Endothelial cell (in vitro differentiated cells): ENCODE data around the gene PTPRM. TPM values are rescaled to one million over a fixed set of nuclear protein-coding genes. Genes with fewer than 3 reads are reported as not detected.

Experiments used
- DNase-seq: peaks from one replicate; pipeline ENCODE4 v3.0.0; 2021; ENCODE audit warnings: low spot score
- H3K27ac Mint-ChIP-seq: one replicate; pipeline ENCODE4 v1.8.0; 2021; ENCODE audit warnings: mixed read lengths, inconsistent platforms; ENCODE audit not compliant: unreplicated experiment
- H3K27me3 Mint-ChIP-seq: one replicate; pipeline ENCODE4 v1.8.0; 2021; ENCODE audit warnings: mild to moderate bottlenecking, moderate library complexity, mixed read lengths, inconsistent platforms; ENCODE audit not compliant: unreplicated experiment
- H3K36me3 Mint-ChIP-seq: one replicate; pipeline ENCODE4 v1.8.0; 2021; ENCODE audit warnings: mild to moderate bottlenecking, low read depth, mixed read lengths, inconsistent platforms; ENCODE audit not compliant: unreplicated experiment
- H3K4me1 Mint-ChIP-seq: one replicate; pipeline ENCODE4 v1.8.0; 2021; ENCODE audit warnings: mild to moderate bottlenecking, mixed read lengths, inconsistent platforms; ENCODE audit not compliant: unreplicated experiment
- H3K4me3 Mint-ChIP-seq: one replicate; pipeline ENCODE4 v1.8.0; 2021; ENCODE audit warnings: mild to moderate bottlenecking, mixed read lengths, inconsistent platforms; ENCODE audit not compliant: unreplicated experiment
- H3K9me3 Mint-ChIP-seq: one replicate; pipeline ENCODE4 v1.8.0; 2021; ENCODE audit warnings: mixed read lengths, inconsistent platforms; ENCODE audit not compliant: unreplicated experiment
- total RNA-seq: library from RNA; stranded (reverse); fragmentation: NEBNext Ultra II Directional; extraction: Animal tissue kit (Norgen Biotek cat#: 25700); gene quantifications from one replicate; pipeline ENCODE4 v1.2.1, GENCODE V29; 2021; ENCODE audit not compliant: unreplicated experiment
- TF ChIP-seq, protein P1 (sequence below): fragments of 200-600 bp; sonication (generic); IDR thresholded peaks from one replicate; pipeline ENCODE4 v1.5.0; 2021; ENCODE audit warnings: antibody characterized with exemption; ENCODE audit not compliant: unreplicated experiment

PTPRM gene
- total RNA-seq, 1 donor from 2014 or later: 284 TPM

GRCh38 chr18:8272254-8272653, 705.1 kb downstream of the PTPRM start:
- H3K4me1 Mint-ChIP-seq: no peaks in the 10 kb centered on the region
- H3K27me3 Mint-ChIP-seq: no peaks in the 10 kb centered on the region
- no peak overlapping the region for H3K4me3 Mint-ChIP-seq
- TF ChIP-seq, protein P1, sequence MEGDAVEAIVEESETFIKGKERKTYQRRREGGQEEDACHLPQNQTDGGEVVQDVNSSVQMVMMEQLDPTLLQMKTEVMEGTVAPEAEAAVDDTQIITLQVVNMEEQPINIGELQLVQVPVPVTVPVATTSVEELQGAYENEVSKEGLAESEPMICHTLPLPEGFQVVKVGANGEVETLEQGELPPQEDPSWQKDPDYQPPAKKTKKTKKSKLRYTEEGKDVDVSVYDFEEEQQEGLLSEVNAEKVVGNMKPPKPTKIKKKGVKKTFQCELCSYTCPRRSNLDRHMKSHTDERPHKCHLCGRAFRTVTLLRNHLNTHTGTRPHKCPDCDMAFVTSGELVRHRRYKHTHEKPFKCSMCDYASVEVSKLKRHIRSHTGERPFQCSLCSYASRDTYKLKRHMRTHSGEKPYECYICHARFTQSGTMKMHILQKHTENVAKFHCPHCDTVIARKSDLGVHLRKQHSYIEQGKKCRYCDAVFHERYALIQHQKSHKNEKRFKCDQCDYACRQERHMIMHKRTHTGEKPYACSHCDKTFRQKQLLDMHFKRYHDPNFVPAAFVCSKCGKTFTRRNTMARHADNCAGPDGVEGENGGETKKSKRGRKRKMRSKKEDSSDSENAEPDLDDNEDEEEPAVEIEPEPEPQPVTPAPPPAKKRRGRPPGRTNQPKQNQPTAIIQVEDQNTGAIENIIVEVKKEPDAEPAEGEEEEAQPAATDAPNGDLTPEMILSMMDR: no peak
- H3K9me3 Mint-ChIP-seq: no peaks in the 10 kb centered on the region
- DNase-seq: no peak
- H3K27ac Mint-ChIP-seq: no peak overlapping the region
- peaks cover 12% of the 10 kb centered on the region for H3K36me3 Mint-ChIP-seq

GRCh38 chr18:8274370-8274769, 707.3 kb downstream of the PTPRM start:
- H3K9me3 Mint-ChIP-seq: no peaks in the 10 kb centered on the region
- no peak overlapping the region for H3K4me3 Mint-ChIP-seq
- H3K4me1 Mint-ChIP-seq: no peaks in the 10 kb centered on the region
- H3K27me3 Mint-ChIP-seq: no peaks in the 10 kb centered on the region
- peaks cover 12% of the 10 kb centered on the region for H3K36me3 Mint-ChIP-seq
- DNase-seq: no peak
- TF ChIP-seq, protein P1: no peak
- no peak overlapping the region for H3K27ac Mint-ChIP-seq

DNA sequence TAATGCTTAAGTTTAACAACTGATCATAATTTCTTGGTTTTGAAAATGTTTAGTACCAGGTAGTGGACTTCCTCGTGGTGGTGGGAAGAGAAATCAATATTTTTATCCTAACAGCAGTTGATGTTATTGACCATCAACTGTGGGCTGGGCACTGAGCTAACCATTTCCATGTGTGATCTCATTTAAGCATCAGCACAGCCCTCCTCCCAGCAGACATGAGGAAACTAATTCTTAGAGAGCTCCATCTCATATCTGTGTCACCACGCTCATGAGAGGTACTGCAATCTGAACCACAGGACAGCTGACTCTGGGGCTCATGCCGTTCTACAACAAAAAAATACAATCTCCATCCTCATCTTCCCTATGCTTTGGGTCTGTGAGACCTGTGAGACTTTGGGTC, 709.3 kb downstream of the PTPRM start:
- no peak overlapping the region for H3K4me3 Mint-ChIP-seq
- peaks cover 1% of the 10 kb centered on the region for H3K27me3 Mint-ChIP-seq
- no peaks in the 10 kb centered on the region for H3K9me3 Mint-ChIP-seq
- DNase-seq: no peak
- H3K36me3 Mint-ChIP-seq: peaks cover 8% of the 10 kb centered on the region
- TF ChIP-seq, protein P1: no peak
- peaks cover 3% of the 10 kb centered on the region for H3K4me1 Mint-ChIP-seq
- H3K27ac Mint-ChIP-seq: no peak overlapping the region

DNA sequence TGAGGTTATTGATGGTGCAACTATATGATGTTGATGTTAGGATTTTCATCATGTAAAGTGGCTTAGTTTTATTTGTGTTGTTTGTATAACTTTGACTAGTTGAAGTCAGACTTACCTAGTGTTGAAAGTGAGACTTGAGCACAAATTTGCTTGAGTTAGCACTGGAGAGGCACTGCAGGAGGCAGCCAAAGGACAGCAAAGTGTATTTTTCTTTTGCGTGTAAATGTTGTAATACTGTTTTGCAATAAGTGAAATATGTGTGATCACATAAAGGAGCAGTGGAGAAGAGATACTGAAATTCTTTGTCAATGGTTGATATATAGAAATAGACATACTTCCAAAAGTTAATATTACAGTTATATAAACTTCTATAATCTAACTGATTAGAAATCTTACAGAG, 710.2 kb downstream of the PTPRM start:
- Mint-ChIP-seq H3K4me3 (no peak overlapping the region), H3K9me3 (no peaks in the 10 kb centered on the region), H3K27ac (no peak overlapping the region), H3K4me1 (peaks cover 3% of the 10 kb centered on the region), H3K27me3 (peaks cover 1% of the 10 kb centered on the region), H3K36me3 (peaks cover 8% of the 10 kb centered on the region)
- TF ChIP-seq, protein P1: no peak
- DNase-seq: no peak

DNA sequence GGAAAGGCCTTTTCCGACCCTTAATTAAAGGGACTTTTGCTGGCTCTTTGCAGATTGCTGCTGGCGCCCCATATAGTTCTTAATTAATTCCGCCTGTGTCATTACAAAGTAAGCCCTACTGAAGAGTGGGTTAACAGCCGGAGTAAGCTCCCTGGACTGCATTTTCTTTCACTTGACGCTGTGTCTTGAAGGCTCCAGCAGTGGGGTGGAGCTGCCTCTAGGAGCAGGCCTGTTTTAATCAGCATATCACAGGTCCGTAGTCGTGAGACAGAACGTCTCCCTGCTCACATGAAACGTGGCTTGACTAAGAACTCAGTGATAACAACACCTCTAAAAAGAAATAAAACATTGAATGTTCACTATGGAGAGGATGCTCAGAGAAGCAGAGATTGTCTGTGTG, 712.2 kb downstream of the PTPRM start:
- Mint-ChIP-seq H3K36me3 (peaks cover 8% of the 10 kb centered on the region), H3K9me3 (no peaks in the 10 kb centered on the region)

More for the DNA sequence above, 712.2 kb downstream of the PTPRM start:
- peaks cover 3% of the 10 kb centered on the region for H3K4me1 Mint-ChIP-seq
- DNase-seq: no peak
- TF ChIP-seq, protein P1: no peak
- H3K27ac Mint-ChIP-seq: no peak overlapping the region
- H3K4me3 Mint-ChIP-seq: no peak overlapping the region
- peaks cover 4% of the 10 kb centered on the region for H3K27me3 Mint-ChIP-seq
